ENCODE results near the gene ERC2. TPM values are rescaled to one million over a fixed set of nuclear protein-coding genes. Genes with fewer than 3 reads are reported as not detected.

ERC2 gene
- total RNA-seq, 2 donors from 2014 or later: 0.21 TPM; not detected in 1

DNA sequence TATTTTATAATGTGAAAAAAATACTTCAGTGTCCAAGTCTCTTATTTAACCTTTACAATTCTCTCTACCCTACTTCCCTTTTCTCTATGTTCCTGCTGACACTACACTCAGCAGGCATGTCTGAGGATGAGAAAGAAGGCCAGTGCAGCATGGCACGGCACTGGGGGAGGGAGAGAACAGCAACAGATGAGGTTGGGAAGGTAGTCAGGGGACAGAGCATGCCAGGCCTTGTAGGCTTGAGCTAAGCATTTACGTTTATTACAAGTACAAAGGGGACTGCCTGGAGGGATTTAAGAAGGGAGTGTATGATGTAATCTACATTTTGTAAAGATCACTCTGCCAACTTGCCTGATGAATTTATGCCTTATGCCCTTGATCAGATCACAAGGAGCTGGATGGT lies 863.9 kb downstream of the ERC2 start:
- H3K9me3 ChIP-seq (ENCODE audit: control insufficient read depth, low read length, poor library complexity, severe bottlenecking): no peaks in the 10 kb centered on the region
- Mint-ChIP-seq H3K27ac (no peak overlapping the region), H3K4me1 (no peaks in the 10 kb centered on the region), H3K27me3 (peaks cover 4% of the 10 kb centered on the region), H3K36me3 (ENCODE audit: low read depth) (no peaks in the 10 kb centered on the region), H3K4me3 (no peak overlapping the region)
- ATAC-seq: no peak
- DNase-seq: no peak

DNA sequence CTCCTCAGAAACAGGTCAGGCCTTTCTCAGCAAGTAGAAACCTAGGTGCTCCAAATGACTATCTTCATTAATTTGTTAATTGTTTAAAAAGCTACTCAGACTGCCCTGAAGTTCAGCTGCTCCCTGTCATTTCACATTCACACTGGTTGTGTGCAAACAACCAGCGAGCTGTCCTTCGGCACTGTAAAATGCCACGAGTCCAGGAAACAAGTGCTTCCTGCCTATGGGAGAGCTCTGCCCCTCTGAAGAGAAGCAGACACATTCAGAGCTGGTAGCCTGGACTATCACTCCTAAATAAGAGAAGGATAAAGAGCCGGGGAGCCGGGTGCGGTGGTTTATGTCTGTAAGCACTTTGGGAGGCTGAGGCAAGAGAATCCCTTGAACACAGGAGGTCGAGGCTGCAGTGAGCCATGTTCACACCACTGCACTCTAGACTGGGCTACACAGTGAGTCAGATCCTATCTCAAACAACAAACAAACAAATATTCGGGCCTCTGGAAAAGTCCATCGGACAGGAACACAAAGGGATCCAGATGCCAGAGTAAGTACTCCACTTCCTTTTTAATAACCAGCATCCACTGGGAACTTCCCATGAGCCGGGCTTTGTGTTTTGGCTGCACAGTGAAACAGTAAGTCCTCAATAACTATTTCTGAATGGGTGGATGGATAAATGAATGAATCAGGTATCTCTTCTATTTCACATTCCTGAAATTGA lies 866.7 kb downstream of the ERC2 start:
- H3K36me3 Mint-ChIP-seq (ENCODE audit: low read depth): no peaks in the 10 kb centered on the region
- no peak for DNase-seq
- H3K27me3 Mint-ChIP-seq: peaks cover 4% of the 10 kb centered on the region

DNA sequence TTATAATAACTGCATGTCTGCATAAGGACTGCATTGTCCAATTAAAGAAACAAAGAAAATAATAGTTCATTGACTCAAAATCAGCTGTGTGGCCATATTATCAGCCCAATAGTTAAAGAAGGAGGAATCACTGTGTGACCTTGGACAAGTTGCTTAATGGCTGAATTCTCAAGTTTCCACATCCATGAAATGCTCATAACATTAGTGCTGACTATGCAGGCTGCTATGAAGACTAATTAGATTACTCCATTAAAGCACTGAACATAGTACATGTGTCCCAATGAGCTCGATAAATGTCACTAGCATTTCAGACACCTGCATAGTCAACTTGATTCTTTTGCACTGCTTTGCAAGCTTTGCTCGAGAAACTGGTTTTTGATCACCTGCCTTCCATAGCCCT lies 870.0 kb downstream of the ERC2 start:
- Mint-ChIP-seq H3K27ac (no peak overlapping the region), H3K4me3 (no peak overlapping the region), H3K36me3 (ENCODE audit: low read depth) (peaks cover 2% of the 10 kb centered on the region), H3K27me3 (peaks cover 4% of the 10 kb centered on the region), H3K4me1 (no peaks in the 10 kb centered on the region)
- DNase-seq (no peak), ATAC-seq (no peak)
- H3K9me3 ChIP-seq (ENCODE audit: control insufficient read depth, low read length, poor library complexity, severe bottlenecking): no peaks in the 10 kb centered on the region

More for the DNA sequence above, 866.7 kb downstream of the ERC2 start:
- H3K27ac Mint-ChIP-seq: no peak overlapping the region
- no peak for ATAC-seq
- no peak overlapping the region for H3K4me3 Mint-ChIP-seq
- H3K4me1 Mint-ChIP-seq: no peaks in the 10 kb centered on the region
- H3K9me3 ChIP-seq (ENCODE audit: control insufficient read depth, low read length, poor library complexity, severe bottlenecking): no peaks in the 10 kb centered on the region

DNA sequence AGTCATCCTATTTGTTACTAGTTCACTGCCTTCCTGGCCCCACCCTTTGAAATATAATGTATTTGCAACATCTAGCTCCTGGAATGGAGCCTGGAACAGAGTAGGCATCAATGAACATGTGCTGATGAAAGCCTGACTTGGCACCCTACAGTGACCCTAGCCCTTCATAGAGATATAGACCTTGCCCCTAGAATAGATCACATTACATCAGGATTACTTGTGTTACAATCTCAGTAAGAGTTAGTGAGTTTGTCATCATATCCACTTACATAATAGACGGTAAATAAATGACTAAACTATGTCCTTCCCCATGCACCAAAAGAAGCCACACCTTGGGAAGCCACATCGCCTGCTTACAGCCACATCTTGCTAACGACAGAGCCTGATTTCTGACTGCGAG lies 870.6 kb downstream of the ERC2 start:
- no peak for ATAC-seq
- Mint-ChIP-seq H3K36me3 (ENCODE audit: low read depth) (peaks cover 2% of the 10 kb centered on the region), H3K27me3 (peaks cover under 1% of the 10 kb centered on the region), H3K27ac (no peak overlapping the region), H3K4me1 (no peaks in the 10 kb centered on the region), H3K4me3 (no peak overlapping the region)
- no peaks in the 10 kb centered on the region for H3K9me3 ChIP-seq (ENCODE audit: control insufficient read depth, low read length, poor library complexity, severe bottlenecking)
- no peak for DNase-seq

DNA sequence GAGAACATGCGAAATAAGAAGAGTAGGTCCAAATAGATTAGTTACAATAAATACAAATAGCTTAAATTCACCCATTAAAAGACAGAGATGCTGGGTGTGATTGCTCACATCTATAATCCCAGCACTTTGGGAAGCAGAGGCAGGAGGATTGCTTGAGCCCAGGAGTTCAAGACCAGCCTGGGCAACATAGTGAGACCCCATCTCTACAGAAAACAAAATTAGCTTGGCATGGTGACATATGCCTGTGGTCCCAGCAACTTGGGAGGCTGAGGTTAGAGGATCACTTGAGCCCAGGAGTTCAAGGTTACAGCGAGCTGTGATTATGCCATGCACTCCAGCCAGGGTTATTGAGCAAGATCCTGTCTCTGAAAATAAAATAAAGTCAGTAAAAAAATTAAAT lies 872.1 kb downstream of the ERC2 start:
- no peak for DNase-seq
- peaks cover 2% of the 10 kb centered on the region for H3K36me3 Mint-ChIP-seq (ENCODE audit: low read depth)
- H3K4me1 Mint-ChIP-seq: no peaks in the 10 kb centered on the region
- H3K27me3 Mint-ChIP-seq: no peaks in the 10 kb centered on the region
- no peaks in the 10 kb centered on the region for H3K9me3 ChIP-seq (ENCODE audit: control insufficient read depth, low read length, poor library complexity, severe bottlenecking)
- H3K4me3 Mint-ChIP-seq: no peak overlapping the region
- ATAC-seq: no peak
- H3K27ac Mint-ChIP-seq: no peak overlapping the region

DNA sequence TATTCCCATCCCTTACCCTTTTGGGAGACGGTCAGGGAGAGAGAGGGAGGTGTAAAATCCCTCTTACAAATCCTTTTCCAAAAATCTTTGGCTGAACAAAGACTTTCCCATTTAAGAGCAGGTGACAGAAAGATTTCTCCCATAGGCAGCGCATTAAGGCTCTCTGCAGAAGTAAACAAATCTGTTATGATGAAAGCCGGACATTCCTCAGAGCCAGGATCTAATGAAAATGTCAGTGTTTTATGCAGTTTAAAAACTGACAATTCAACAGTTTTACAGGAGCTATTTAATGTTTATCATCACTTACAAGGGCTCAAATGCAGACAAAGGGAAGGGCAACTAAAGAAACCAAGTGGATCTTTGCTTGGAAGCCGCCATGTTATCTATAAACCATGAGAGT lies 872.8 kb downstream of the ERC2 start:
- DNase-seq: no peak
- Mint-ChIP-seq H3K4me3 (no peak overlapping the region), H3K4me1 (no peaks in the 10 kb centered on the region), H3K27me3 (no peaks in the 10 kb centered on the region), H3K27ac (no peak overlapping the region), H3K36me3 (ENCODE audit: low read depth) (peaks cover 2% of the 10 kb centered on the region)
- no peaks in the 10 kb centered on the region for H3K9me3 ChIP-seq (ENCODE audit: control insufficient read depth, low read length, poor library complexity, severe bottlenecking)
- ATAC-seq: no peak

DNA sequence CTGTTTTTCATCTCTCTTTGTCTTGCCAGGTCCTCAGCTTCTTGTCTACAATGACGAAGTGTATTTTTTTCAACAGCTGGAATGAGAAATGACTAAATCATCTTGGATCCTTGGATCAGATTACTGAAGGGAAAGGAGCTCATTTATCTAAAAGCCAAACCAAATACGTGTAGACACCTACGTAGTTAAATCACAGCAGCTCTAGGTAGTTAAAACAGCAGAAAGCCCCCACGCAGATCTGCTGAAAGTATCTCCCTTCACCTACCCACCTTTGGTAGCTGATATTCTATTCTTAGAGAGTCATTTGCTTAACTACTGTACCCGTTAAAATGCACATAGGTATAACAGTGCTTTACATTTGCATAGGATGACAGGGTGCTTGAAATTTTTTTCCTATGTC lies 875.7 kb downstream of the ERC2 start:
- DNase-seq (no peak), ATAC-seq (no peak)
- no peak overlapping the region for H3K4me3 Mint-ChIP-seq
- no peaks in the 10 kb centered on the region for H3K27me3 Mint-ChIP-seq
- H3K36me3 Mint-ChIP-seq (ENCODE audit: low read depth): peaks cover 2% of the 10 kb centered on the region
- no peaks in the 10 kb centered on the region for H3K9me3 ChIP-seq (ENCODE audit: control insufficient read depth, low read length, poor library complexity, severe bottlenecking)
- no peak overlapping the region for H3K27ac Mint-ChIP-seq
- no peaks in the 10 kb centered on the region for H3K4me1 Mint-ChIP-seq

DNA sequence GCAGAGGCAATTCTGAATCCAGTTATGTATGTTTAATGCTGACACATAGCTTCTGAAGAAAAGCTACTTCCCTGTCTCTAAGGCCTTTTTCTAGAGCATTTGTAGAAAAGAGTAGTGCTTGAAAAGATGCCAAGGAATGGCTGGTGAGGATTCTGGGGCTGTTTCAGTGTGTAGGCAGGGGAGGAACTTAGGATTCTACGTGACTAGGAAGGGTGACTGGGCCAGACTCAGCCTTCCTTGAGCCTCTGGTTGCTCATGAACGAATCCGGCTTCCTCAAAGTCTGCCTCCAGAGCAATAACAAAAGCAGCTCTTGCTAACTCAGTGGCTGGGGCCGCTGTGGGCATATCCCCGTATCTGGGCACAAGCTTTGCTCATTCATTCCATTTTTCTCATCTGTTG lies 876.4 kb downstream of the ERC2 start:
- Mint-ChIP-seq H3K4me1 (no peaks in the 10 kb centered on the region), H3K36me3 (ENCODE audit: low read depth) (peaks cover 2% of the 10 kb centered on the region), H3K4me3 (no peak overlapping the region), H3K27me3 (no peaks in the 10 kb centered on the region), H3K27ac (no peak overlapping the region)
- no peaks in the 10 kb centered on the region for H3K9me3 ChIP-seq (ENCODE audit: control insufficient read depth, low read length, poor library complexity, severe bottlenecking)
- ATAC-seq (no peak), DNase-seq (no peak)

DNA sequence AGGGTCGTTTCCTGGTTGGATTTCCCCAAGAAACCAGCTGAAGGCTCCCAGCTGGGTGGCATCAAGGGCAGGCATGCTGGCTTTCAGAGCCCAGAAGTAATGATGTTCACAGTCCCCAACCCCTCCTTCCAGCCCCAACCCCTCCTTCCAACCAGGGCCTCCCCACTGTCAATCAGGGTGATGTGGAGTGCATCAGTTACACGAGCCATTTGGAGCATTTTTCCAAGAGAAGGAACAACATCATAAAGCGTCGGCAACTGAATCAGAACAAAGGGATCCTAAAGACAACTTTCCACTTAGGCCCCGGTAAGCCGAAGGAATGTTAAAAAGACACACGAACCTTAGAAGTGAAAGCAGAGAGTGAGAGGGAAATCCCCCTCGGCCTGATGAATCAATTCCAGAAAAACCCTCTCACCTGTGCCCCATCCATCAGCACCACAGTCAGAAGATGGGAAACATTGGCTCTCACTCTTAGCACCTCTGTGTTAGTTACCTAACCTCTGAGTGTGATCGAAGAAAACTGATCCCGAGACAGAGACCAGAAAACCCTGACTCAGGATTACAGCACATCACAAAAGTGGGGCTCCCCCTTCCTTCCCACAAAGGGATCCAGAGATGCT lies 880.0 kb downstream of the ERC2 start:
- H3K9me3 ChIP-seq (ENCODE audit: control insufficient read depth, low read length, poor library complexity, severe bottlenecking): no peaks in the 10 kb centered on the region
- Mint-ChIP-seq H3K4me3 (no peak overlapping the region), H3K4me1 (no peaks in the 10 kb centered on the region), H3K27me3 (no peaks in the 10 kb centered on the region), H3K27ac (no peak overlapping the region), H3K36me3 (ENCODE audit: low read depth) (no peaks in the 10 kb centered on the region)
- DNase-seq: no peak
- no peak for ATAC-seq

DNA sequence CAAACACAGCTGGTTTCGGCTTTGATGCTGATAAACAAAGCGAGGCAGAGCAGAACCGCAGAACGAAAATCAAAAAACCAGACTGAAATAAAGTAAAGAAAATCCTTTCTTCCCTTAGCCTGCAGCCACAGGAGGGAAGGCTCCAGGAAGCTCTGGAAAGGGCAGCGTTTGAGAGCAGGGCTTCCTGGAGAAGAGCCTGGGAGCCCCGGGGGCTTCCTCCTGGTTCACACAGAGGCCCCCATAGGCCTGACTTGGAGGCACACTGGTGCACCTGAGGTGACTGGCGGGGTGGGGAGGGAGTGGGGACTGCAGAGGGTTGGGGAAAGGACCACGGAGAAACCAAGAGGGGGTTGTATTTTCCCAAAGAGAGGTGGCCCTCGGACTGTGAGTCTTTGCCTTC lies 882.4 kb downstream of the ERC2 start:
- H3K27me3 Mint-ChIP-seq: no peaks in the 10 kb centered on the region
- H3K27ac Mint-ChIP-seq: no peak overlapping the region
- DNase-seq (no peak), ATAC-seq (no peak)
- no peaks in the 10 kb centered on the region for H3K9me3 ChIP-seq (ENCODE audit: control insufficient read depth, low read length, poor library complexity, severe bottlenecking)
- no peaks in the 10 kb centered on the region for H3K36me3 Mint-ChIP-seq (ENCODE audit: low read depth)
- H3K4me3 Mint-ChIP-seq: no peak overlapping the region
- H3K4me1 Mint-ChIP-seq: no peaks in the 10 kb centered on the region

DNA sequence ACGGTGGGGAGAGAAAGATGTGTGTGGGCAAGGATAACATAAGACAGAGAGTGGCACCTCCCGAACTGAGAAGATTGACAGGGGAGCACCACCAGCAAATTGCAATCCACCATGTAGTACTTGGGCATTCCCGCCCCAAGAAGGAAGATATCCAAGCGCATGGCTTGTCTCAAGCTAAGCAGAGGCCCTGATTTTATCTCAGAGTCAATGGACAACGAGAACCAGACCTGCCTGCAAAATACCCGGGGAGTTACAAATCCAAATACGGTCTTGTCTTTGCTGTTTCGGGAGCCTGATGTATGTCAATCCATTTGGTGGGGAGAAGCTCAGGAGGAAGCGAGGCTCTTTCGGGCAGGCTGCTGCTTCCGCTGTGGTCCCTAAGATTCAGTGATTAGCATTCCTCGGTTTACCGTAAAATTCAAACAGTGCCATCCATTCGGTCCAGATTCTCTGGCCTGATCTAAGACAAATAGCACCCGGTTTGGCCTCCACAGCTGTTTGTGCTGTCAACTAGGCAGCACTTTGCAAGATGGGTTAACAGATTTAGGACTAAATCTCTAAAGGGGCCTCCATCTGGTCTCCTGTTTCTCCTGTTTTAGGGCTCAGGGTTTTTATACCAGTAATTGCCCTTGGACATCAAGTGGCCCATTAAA lies 883.4 kb downstream of the ERC2 start:
- Mint-ChIP-seq H3K27me3 (peaks cover under 1% of the 10 kb centered on the region), H3K27ac (no peak overlapping the region), H3K4me1 (no peaks in the 10 kb centered on the region)

DNA sequence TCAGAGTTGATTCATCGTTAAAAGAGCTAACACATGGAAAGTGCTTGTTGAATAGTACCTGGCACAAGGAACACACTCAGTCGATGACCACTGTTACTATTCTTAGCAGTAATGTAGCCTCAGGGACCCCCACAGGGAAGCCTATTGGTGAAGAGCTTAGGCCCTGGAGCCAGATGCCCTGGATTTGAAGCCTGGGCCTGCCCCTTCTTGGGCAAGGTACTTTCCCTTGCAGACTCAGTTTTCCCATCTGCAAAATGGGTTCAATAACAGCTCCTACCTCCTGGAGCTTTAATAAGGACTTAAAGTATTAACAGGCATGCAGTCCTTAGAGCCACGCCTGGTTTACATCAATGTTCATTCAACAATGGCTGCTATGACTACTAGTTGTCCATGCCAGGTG lies 884.2 kb downstream of the ERC2 start:
- no peaks in the 10 kb centered on the region for H3K9me3 ChIP-seq (ENCODE audit: control insufficient read depth, low read length, poor library complexity, severe bottlenecking)
- no peak for ATAC-seq
- no peak for DNase-seq
- Mint-ChIP-seq H3K27me3 (peaks cover 4% of the 10 kb centered on the region), H3K4me1 (no peaks in the 10 kb centered on the region), H3K4me3 (no peak overlapping the region), H3K36me3 (ENCODE audit: low read depth) (no peaks in the 10 kb centered on the region), H3K27ac (no peak overlapping the region)

More for the DNA sequence above, 883.4 kb downstream of the ERC2 start:
- no peak for ATAC-seq
- Mint-ChIP-seq H3K36me3 (ENCODE audit: low read depth) (no peaks in the 10 kb centered on the region), H3K4me3 (no peak overlapping the region)
- DNase-seq: no peak
- H3K9me3 ChIP-seq (ENCODE audit: control insufficient read depth, low read length, poor library complexity, severe bottlenecking): no peaks in the 10 kb centered on the region

DNA sequence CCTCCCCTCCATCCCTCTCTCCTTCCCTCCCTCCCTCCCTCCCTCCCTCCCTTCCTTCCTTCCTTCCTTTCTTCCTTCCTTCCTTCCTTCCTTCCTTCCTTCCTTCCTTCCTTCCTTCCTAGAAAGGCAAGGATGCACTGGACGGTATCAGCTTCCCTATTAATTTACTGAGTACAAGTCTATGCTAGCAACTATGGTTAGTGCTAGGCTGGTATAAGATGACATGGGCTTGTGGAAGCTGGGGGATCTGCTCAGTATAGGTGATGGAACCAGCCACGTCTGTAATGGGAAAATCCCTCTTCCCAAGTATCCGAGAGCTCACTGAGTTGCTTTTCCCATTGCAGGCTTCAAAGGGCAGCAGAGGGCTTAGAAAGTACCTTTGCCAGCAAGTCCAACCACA lies 884.8 kb downstream of the ERC2 start:
- DNase-seq (no peak), ATAC-seq (no peak)
- Mint-ChIP-seq H3K4me3 (no peak overlapping the region), H3K4me1 (no peaks in the 10 kb centered on the region), H3K27ac (no peak overlapping the region), H3K27me3 (peaks cover 4% of the 10 kb centered on the region), H3K36me3 (ENCODE audit: low read depth) (no peaks in the 10 kb centered on the region)
- H3K9me3 ChIP-seq (ENCODE audit: control insufficient read depth, low read length, poor library complexity, severe bottlenecking): no peaks in the 10 kb centered on the region

DNA sequence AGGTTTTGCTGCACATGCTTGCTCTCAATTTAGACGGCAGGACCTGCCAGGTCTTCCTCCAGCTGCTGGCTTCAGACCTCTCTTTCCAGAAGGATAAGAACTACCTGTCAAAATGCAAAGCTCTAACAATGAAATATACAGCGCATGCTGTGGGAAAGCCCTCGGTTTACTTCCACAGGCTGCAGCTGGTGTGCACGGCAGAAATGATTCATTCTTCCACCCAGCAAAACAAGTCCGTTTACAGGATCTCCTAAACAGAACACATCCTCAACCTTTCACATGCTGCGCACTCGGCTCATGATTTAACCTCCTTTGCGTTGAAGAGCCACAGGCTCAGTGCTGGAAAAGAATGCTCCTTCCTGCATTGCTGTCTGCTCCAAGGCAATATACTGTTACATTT lies 888.8 kb downstream of the ERC2 start:
- H3K9me3 ChIP-seq (ENCODE audit: control insufficient read depth, low read length, poor library complexity, severe bottlenecking): no peaks in the 10 kb centered on the region
- DNase-seq (no peak), ATAC-seq (no peak)
- H3K36me3 Mint-ChIP-seq (ENCODE audit: low read depth): no peaks in the 10 kb centered on the region
- H3K4me3 Mint-ChIP-seq: no peak overlapping the region
- no peak overlapping the region for H3K27ac Mint-ChIP-seq
- peaks cover 4% of the 10 kb centered on the region for H3K27me3 Mint-ChIP-seq
- no peaks in the 10 kb centered on the region for H3K4me1 Mint-ChIP-seq

Measured in T-helper 17 cell (primary cell).